Lung (tissue), 12 donors: ENCODE results near the gene PRH2. TPM values are rescaled to one million over a fixed set of nuclear protein-coding genes. Genes with fewer than 3 reads are reported as not detected.

Source experiments
- ATAC-seq: fragments of 200-7000 bp; cut with Tn5 transposase; one replicate; pipeline ENCODE4 v1.9.1; 2020; ENCODE audit warnings: moderate number of reproducible peaks; ENCODE audit not compliant: insufficient read depth, low FRiP score
- DNase-seq, 3 donors: peaks; one replicate each; pipeline ENCODE4 v3.0.0-alpha.2; 2013 to 2017
- H3K27ac ChIP-seq, 2 donors: one replicate each; pipeline ENCODE4 v1.5.1; 2013; ENCODE audit warnings: mild to moderate bottlenecking in 2 of 2, moderate library complexity in 2 of 2, control low read depth in 1 of 2, inconsistent platforms in 1 of 2, low read depth in 1 of 2, low read length in 1 of 2
- H3K27me3 ChIP-seq, 3 donors: one replicate each; pipeline ENCODE4 v1.5.1; 2013; ENCODE audit warnings: low read length in 2 of 3; ENCODE audit not compliant: control insufficient read depth in 3 of 3, insufficient read depth in 3 of 3
- H3K36me3 ChIP-seq, 4 donors: one replicate each; pipeline ENCODE4 v1.5.1; 2013; ENCODE audit warnings: low read length in 4 of 4, mild to moderate bottlenecking in 1 of 4, moderate library complexity in 1 of 4; ENCODE audit not compliant: control insufficient read depth in 4 of 4, insufficient read depth in 4 of 4
- H3K4me1 ChIP-seq, 5 donors: one replicate each; pipeline ENCODE4 v1.5.1; 2013; ENCODE audit warnings: low read length in 5 of 5, mild to moderate bottlenecking in 2 of 5, moderate library complexity in 1 of 5; ENCODE audit not compliant: control insufficient read depth in 5 of 5, insufficient read depth in 5 of 5
- H3K4me3 ChIP-seq: one replicate; pipeline ENCODE4 v1.5.1; 2013; ENCODE audit warnings: mild to moderate bottlenecking, control low read depth, moderate library complexity
- H3K9ac ChIP-seq, 2 donors: one replicate each; pipeline ENCODE4 v1.5.1; 2013; ENCODE audit warnings: low read length in 2 of 2, control low read depth in 1 of 2; ENCODE audit not compliant: insufficient read depth in 1 of 2
- H3K9me3 ChIP-seq, 4 donors: one replicate each; pipeline ENCODE4 v1.5.1; 2013; ENCODE audit warnings: low read length in 3 of 4, mild to moderate bottlenecking in 1 of 4, moderate library complexity in 1 of 4; ENCODE audit not compliant: control insufficient read depth in 4 of 4, insufficient read depth in 3 of 4
- WGBS, 2 donors: extraction: QIAGEN DNeasy Blood & Tissue Kit; methylation state at CpG; one replicate each; pipeline ENCODE4 v1.1.7; 2013; 5-methylcytosine and 5-hydroxymethylcytosine counted together
- polyA plus RNA-seq, 2 donors: library from polyadenylated mRNA; stranded (reverse); fragments of 200-250 nt; gene quantifications; one replicate each; pipeline ENCODE4 v1.2.1, GENCODE V29; 2013
- total RNA-seq, 2 donors: library from RNA; depleted of rRNA in 1 of 2; stranded (reverse); fragments of >200 nt in 1 of 2; gene quantifications; one replicate each; pipeline ENCODE4 v1.2.1, GENCODE V29; 2014 to 2021
- TF ChIP-seq, protein P1 (sequence below): IDR thresholded peaks from 2 replicates; pipeline ENCODE4 v1.5.1; 2012; ENCODE audit warnings: mild to moderate bottlenecking; ENCODE audit errors: control extremely low read depth, extremely low read depth
- donor health status: control.
- donor health status: control.
- donor health status: Bipolar disorder and iron deficiency.
- donor health status: healthy.
- donor health status: DM: yes; HTN: yes; CAD: no.

Gene PRH2
- total and polyA plus RNA-seq, 4 donors: 0.30 to 0.31 TPM; not detected in 2

DNA sequence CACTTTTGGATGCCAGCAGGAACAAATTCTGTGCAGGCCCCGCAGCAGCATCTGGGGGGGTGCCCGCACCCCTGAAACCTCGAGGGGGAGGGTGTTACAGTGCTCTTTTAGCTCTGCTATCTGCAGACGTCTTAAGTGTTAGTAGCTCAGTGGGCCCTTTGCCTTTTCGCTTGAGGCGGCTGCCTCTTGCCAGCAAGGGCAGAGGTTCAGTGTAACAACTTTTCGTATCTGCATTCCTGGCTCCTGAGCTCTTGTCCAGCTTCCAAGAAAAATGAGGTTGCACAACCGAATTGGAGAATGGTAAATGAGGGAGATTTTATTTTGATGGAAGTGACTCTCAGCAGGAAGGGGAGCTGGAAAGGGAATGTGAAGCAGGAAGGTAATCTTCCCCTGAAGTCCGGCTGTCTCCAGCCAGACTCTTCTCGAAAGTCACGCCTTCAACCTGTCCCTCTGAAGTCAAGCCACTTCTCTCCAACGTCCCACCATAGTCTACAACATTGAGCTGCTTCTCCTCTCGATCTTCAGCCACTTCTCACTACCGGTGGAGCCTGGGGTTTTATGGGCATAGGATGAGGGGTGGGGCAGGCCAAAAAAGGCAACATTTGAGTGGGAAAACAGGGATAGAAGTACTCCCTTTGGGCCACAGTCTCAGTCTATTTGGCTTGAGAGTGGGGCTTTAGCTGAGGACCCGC is 39.9 kb downstream of the PRH2 start:
- Histone ChIP-seq H3K4me3 (no peak overlapping the region), H3K27ac (no peak overlapping the region), H3K27me3 (no peaks in the 10 kb centered on the region), H3K9me3 (no peaks in the 10 kb centered on the region), H3K9ac (no peak overlapping the region), H3K36me3 (no peaks in the 10 kb centered on the region), H3K4me1 (peaks cover 0 to 7% (median 2%) of the 10 kb centered on the region in 5 donors)
- ATAC-seq (no peak), DNase-seq (peak in 2 of 3 donors; percentile 50 to 54)
- WGBS, 2 donors: 70 to 79% methylated on average over 15 of the region's 15 CpGs
- TF ChIP-seq, protein P1, sequence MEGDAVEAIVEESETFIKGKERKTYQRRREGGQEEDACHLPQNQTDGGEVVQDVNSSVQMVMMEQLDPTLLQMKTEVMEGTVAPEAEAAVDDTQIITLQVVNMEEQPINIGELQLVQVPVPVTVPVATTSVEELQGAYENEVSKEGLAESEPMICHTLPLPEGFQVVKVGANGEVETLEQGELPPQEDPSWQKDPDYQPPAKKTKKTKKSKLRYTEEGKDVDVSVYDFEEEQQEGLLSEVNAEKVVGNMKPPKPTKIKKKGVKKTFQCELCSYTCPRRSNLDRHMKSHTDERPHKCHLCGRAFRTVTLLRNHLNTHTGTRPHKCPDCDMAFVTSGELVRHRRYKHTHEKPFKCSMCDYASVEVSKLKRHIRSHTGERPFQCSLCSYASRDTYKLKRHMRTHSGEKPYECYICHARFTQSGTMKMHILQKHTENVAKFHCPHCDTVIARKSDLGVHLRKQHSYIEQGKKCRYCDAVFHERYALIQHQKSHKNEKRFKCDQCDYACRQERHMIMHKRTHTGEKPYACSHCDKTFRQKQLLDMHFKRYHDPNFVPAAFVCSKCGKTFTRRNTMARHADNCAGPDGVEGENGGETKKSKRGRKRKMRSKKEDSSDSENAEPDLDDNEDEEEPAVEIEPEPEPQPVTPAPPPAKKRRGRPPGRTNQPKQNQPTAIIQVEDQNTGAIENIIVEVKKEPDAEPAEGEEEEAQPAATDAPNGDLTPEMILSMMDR: no peak

DNA sequence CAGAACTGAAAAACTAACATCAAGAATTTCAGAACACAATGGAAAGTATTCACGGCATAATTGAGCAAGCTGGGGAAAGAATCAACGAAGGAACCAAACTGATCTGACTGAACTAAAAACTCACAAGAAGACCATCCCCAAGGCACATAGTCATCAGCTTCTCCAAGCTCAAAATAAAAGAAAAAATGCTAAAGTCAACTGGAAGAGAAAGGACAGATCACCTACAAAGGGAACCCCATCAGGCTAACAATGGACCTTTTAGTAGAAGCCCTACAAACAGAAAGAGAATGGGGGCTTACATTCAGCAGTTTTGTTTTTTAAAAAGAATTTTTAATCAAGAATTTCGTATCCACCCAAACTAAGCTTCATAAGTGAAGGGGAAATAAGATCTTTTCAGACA is 45.9 kb downstream of the PRH2 start:
- H3K4me1 ChIP-seq: no peaks in the 10 kb centered on the region
- 95 to 97% methylated on average over 3 of the region's 3 CpGs for WGBS, 2 donors
- TF ChIP-seq, protein P1: no peak
- H3K27ac ChIP-seq: no peak overlapping the region
- DNase-seq (no peak), ATAC-seq (no peak)
- H3K27me3 ChIP-seq: no peaks in the 10 kb centered on the region
- H3K4me3 ChIP-seq: no peak overlapping the region
- no peaks in the 10 kb centered on the region for H3K9me3 ChIP-seq
- H3K9ac ChIP-seq: no peak overlapping the region
- no peaks in the 10 kb centered on the region for H3K36me3 ChIP-seq

DNA sequence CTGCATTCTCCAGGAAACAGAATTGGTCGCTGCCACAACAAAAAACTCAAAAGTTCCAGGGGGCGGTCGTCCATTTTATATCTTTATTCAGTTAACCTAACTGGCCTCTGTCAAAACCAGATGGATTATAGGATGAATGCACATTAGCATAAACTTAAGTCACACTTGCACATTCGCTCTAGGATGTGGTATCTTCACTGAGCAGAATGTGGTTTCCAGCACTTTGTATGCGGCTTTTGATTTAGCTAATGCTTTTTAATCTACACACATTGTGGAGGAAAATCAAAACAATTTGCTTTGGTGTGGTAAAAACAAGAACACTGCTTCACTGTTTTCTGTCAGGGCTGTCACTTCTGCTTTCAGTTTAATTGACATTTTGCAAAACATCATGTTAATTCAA is 53.2 kb downstream of the PRH2 start:
- H3K9me3 ChIP-seq: no peaks in the 10 kb centered on the region
- H3K4me1 ChIP-seq: no peaks in the 10 kb centered on the region
- H3K9ac ChIP-seq: no peak overlapping the region
- TF ChIP-seq, protein P1: no peak
- WGBS, 2 donors: 87 to 90% methylated on average over 5 of the region's 5 CpGs
- peaks cover 0 to 2% (median 0%) of the 10 kb centered on the region in 4 donors for H3K36me3 ChIP-seq
- no peaks in the 10 kb centered on the region for H3K27me3 ChIP-seq
- H3K27ac ChIP-seq: no peak overlapping the region
- DNase-seq (no peak), ATAC-seq (no peak)
- H3K4me3 ChIP-seq: no peak overlapping the region

Other genes starting within 250 kb of the PRH2 start
- gene YBX3, start 205.9 kb upstream of the PRH2 start, total RNA-seq: 100 to 1,000 TPM; 134 to 299 TPM
- 100 to 1,000 TPM; 228 to 276 TPM for gene YBX3, start 205.9 kb upstream of the PRH2 start, polyA plus RNA-seq
- gene TAS2R7, start 126.6 kb upstream of the PRH2 start, total RNA-seq: under 1 TPM in 1 of 2 donors, not detected in 1; 0.31 TPM
- not detected for gene TAS2R7, start 126.6 kb upstream of the PRH2 start, polyA plus RNA-seq
- gene TAS2R8, start 122.0 kb upstream of the PRH2 start, total RNA-seq: not detected
- not detected for gene TAS2R8, start 122.0 kb upstream of the PRH2 start, polyA plus RNA-seq
- not detected for gene TAS2R9, start 119.1 kb upstream of the PRH2 start, total RNA-seq
- not detected for gene TAS2R9, start 119.1 kb upstream of the PRH2 start, polyA plus RNA-seq
- gene TAS2R10, start 102.9 kb upstream of the PRH2 start, total RNA-seq: 1 to 10 TPM in 1 of 2 donors, under 1 TPM in 1; 0.80 to 2.1 TPM
- gene TAS2R10, start 102.9 kb upstream of the PRH2 start, polyA plus RNA-seq: under 1 TPM in 1 of 2 donors, not detected in 1; 0.18 TPM
- gene PRR4, start 79.8 kb upstream of the PRH2 start, total RNA-seq: 1 to 10 TPM; 2.2 to 7.3 TPM
- gene PRR4, start 79.8 kb upstream of the PRH2 start, polyA plus RNA-seq: 1 to 10 TPM; 3.4 to 3.6 TPM
- 10 to 100 TPM; 23.1 to 92.5 TPM for gene PRH1, start 45.0 kb upstream of the PRH2 start, total RNA-seq
- gene PRH1, start 45.0 kb upstream of the PRH2 start, polyA plus RNA-seq: 1 to 10 TPM; 1.9 to 3.1 TPM
- gene TAS2R13, start 19.7 kb upstream of the PRH2 start, total RNA-seq: 10 to 100 TPM in 1 of 2 donors, 1 to 10 TPM in 1; 1.7 to 13.5 TPM
- not detected for gene TAS2R13, start 19.7 kb upstream of the PRH2 start, polyA plus RNA-seq
- gene TAS2R14, start 10.0 kb downstream of the PRH2 start, total RNA-seq: 10 to 100 TPM in 1 of 2 donors, 1 to 10 TPM in 1; 3.0 to 13.5 TPM
- 1 to 10 TPM in 1 of 2 donors, under 1 TPM in 1; 0.48 to 1.0 TPM for gene TAS2R14, start 10.0 kb downstream of the PRH2 start, polyA plus RNA-seq
- 10 to 100 TPM in 1 of 2 donors, 1 to 10 TPM in 1; 1.8 to 11.1 TPM for gene TAS2R50, start 57.7 kb downstream of the PRH2 start, total RNA-seq
- under 1 TPM in 1 of 2 donors, not detected in 1; 0.03 TPM for gene TAS2R50, start 57.7 kb downstream of the PRH2 start, polyA plus RNA-seq
- gene TAS2R20, start 69.1 kb downstream of the PRH2 start, total RNA-seq: 10 to 100 TPM in 1 of 2 donors, 1 to 10 TPM in 1; 1.7 to 21.2 TPM
- under 1 TPM; 0.08 to 0.16 TPM for gene TAS2R20, start 69.1 kb downstream of the PRH2 start, polyA plus RNA-seq
- gene TAS2R19, start 93.4 kb downstream of the PRH2 start, total RNA-seq: 10 to 100 TPM in 1 of 2 donors, 1 to 10 TPM in 1; 3.2 to 25.0 TPM
- under 1 TPM; 0.13 to 0.14 TPM for gene TAS2R19, start 93.4 kb downstream of the PRH2 start, polyA plus RNA-seq
- 10 to 100 TPM in 1 of 2 donors, 1 to 10 TPM in 1; 3.2 to 20.1 TPM for gene TAS2R31, start 102.2 kb downstream of the PRH2 start, total RNA-seq
- gene TAS2R31, start 102.2 kb downstream of the PRH2 start, polyA plus RNA-seq: under 1 TPM; 0.14 to 0.26 TPM
- gene TAS2R46, start 133.1 kb downstream of the PRH2 start, total RNA-seq: 10 to 100 TPM in 1 of 2 donors, 1 to 10 TPM in 1; 1.6 to 11.2 TPM
- not detected for gene TAS2R46, start 133.1 kb downstream of the PRH2 start, polyA plus RNA-seq
- gene TAS2R43, start 163.1 kb downstream of the PRH2 start, total RNA-seq: 10 to 100 TPM in 1 of 2 donors, 1 to 10 TPM in 1; 1.0 to 15.1 TPM
- gene TAS2R43, start 163.1 kb downstream of the PRH2 start, polyA plus RNA-seq: not detected
- gene TAS2R30, start 205.4 kb downstream of the PRH2 start, total RNA-seq: 10 to 100 TPM in 1 of 2 donors, 1 to 10 TPM in 1; 3.5 to 40.4 TPM
- gene TAS2R30, start 205.4 kb downstream of the PRH2 start, polyA plus RNA-seq: under 1 TPM in 1 of 2 donors, not detected in 1; 0.12 TPM
- gene SMIM10L1, start 242.0 kb downstream of the PRH2 start, total RNA-seq: 10 to 100 TPM in 1 of 2 donors, 1 to 10 TPM in 1; 8.2 to 10.5 TPM
- gene SMIM10L1, start 242.0 kb downstream of the PRH2 start, polyA plus RNA-seq: 10 to 100 TPM in 1 of 2 donors, 1 to 10 TPM in 1; 6.1 to 10.6 TPM